Activated naive CD8-positive, alpha-beta T cell treated with anti-CD3 and anti-CD28 coated beads, Interleukin-2, amount 50 U/mL, for 24 hours (primary cell): Measurements from ENCODE around the gene MAGEA1.
A peak's percentile ranks its signal among the peaks of the same experiment; 100 is the strongest.

ENCODE experiments used
- ATAC-seq: fragments of 150-1000 bp; cut with Tn5 transposase; one replicate; pipeline ENCODE4 v1.10.0; 2021
- DNase-seq: peaks from one replicate; pipeline ENCODE4 v3.0.0; 2021
- H3K27ac Mint-ChIP-seq: one replicate; pipeline ENCODE4 v1.8.0; 2021; ENCODE audit warnings: mild to moderate bottlenecking, mixed read lengths
- H3K27me3 Mint-ChIP-seq: one replicate; pipeline ENCODE4 v1.8.0; 2021; ENCODE audit warnings: mixed read lengths
- H3K36me3 Mint-ChIP-seq: one replicate; pipeline ENCODE4 v1.8.0; 2021; ENCODE audit warnings: low read depth, mixed read lengths
- H3K4me1 Mint-ChIP-seq: one replicate; pipeline ENCODE4 v1.8.0; 2021; ENCODE audit warnings: mixed read lengths
- H3K4me3 Mint-ChIP-seq: one replicate; pipeline ENCODE4 v1.8.0; 2021; ENCODE audit warnings: mild to moderate bottlenecking, moderate library complexity, mixed read lengths
- H3K9me3 Mint-ChIP-seq: one replicate; pipeline ENCODE4 v1.8.0; 2021; ENCODE audit warnings: mixed read lengths

Gene MAGEA1

DNA sequence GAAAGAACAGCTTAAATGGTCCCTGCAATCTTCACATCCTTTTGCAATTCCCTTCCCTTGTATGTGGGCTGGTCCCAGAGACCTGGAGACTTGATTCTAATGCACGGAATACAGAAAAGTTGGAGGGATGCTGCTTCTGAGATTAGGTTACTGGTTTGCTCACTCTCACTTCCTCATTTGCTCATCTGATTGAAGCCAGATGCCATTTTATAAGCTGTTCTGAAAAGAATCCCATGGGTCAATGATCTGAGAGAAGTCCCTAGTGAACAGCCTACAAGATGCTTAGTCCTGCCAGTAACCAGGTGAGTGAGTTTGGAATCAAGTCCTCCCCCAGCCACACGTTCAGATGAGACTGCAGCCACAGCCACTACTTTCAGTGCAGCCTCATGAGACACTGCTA lies 35.9 kb downstream of the MAGEA1 start:
- no peaks in the 10 kb centered on the region for H3K36me3 Mint-ChIP-seq
- H3K4me1 Mint-ChIP-seq: no peaks in the 10 kb centered on the region
- DNase-seq (no peak), ATAC-seq (no peak)
- H3K27me3 Mint-ChIP-seq: no peaks in the 10 kb centered on the region
- peaks cover 10% of the 10 kb centered on the region for H3K9me3 Mint-ChIP-seq
- no peak overlapping the region for H3K27ac Mint-ChIP-seq
- no peak overlapping the region for H3K4me3 Mint-ChIP-seq

DNA sequence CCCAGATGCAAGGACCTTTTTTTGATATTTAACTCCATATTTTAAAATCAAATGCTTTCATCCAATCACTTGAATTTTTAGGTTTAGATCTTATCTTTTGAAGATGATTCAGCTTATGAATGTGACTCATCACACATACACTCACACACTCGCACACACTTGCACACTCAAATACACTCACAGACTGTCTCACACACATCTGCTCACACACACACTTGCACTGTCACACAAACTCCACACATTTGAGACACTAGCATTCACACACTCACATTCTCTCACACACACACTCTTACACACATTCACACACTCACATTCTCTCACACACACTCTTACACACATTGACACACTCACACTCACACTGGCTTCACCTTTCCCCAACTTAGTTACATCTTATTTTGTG lies 37.8 kb downstream of the MAGEA1 start:
- H3K27ac Mint-ChIP-seq: no peak overlapping the region
- ATAC-seq (no peak), DNase-seq (no peak)
- H3K9me3 Mint-ChIP-seq: peaks cover 5% of the 10 kb centered on the region
- H3K4me1 Mint-ChIP-seq: no peaks in the 10 kb centered on the region
- no peaks in the 10 kb centered on the region for H3K27me3 Mint-ChIP-seq
- H3K36me3 Mint-ChIP-seq: no peaks in the 10 kb centered on the region
- no peak overlapping the region for H3K4me3 Mint-ChIP-seq

DNA sequence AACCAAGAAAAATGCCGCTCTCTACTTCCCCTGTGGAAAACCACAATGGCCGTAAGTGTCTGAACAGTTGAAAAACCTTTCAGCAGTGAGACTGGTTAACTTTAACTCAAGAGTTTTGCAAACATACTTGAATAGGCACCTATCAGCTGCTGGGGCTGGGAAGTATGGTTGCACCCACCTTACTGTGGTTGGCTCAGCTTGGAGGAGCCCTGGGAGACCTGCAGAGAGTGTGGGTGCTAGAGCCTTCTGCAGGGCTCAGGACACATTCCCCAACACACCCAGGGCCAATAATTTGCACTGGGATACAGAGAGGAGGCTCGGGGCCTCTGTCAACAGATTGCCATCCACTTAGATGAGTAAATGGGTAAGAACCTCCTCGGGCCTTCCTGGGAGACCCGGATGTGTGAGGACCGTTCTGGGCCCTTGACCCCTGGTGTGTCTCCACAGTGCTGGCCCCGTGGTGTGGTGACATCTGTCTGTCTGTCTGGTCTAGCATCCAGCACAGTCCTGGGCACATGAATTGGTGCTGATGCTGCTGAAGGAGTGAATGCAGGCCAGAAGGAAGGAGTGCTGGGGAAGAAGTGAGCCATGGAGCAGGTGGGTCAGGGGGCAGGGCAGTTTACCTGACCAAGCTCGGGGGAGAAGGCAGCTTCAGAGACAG lies 46.5 kb downstream of the MAGEA1 start:
- ATAC-seq: no peak
- H3K36me3 Mint-ChIP-seq: no peaks in the 10 kb centered on the region
- H3K9me3 Mint-ChIP-seq: no peaks in the 10 kb centered on the region
- peaks cover 2% of the 10 kb centered on the region for H3K4me1 Mint-ChIP-seq
- no peak overlapping the region for H3K4me3 Mint-ChIP-seq
- H3K27ac Mint-ChIP-seq: no peak overlapping the region
- peaks cover 14% of the 10 kb centered on the region for H3K27me3 Mint-ChIP-seq
- no peak for DNase-seq

GRCh38 chrX:153226344-153227185 lies 47.5 kb downstream of the MAGEA1 start:
- no peaks in the 10 kb centered on the region for H3K36me3 Mint-ChIP-seq
- peaks cover 2% of the 10 kb centered on the region for H3K4me1 Mint-ChIP-seq
- no peak overlapping the region for H3K4me3 Mint-ChIP-seq
- no peak for ATAC-seq
- no peaks in the 10 kb centered on the region for H3K9me3 Mint-ChIP-seq
- DNase-seq: peak; percentile 5
- H3K27me3 Mint-ChIP-seq: peaks cover 14% of the 10 kb centered on the region
- H3K27ac Mint-ChIP-seq: no peak overlapping the region
